Stimulated activated CD8-positive, alpha-beta memory T cell treated with anti-CD3 and anti-CD28 coated beads, Interleukin-15, amount 100 ng/mL, for 24 hours (primary cell): ENCODE results near the gene NUBP1.
"Not testable (repeated sequence)": the region's sequence is repeated elsewhere in the genome, so short reads cannot be mapped to it uniquely, and the experiment has no call there.

Experiments used
- DNase-seq: peaks from one replicate; pipeline ENCODE4 v3.0.0-alpha.2; 2020; ENCODE audit warnings: low read depth

NUBP1 gene

DNA sequence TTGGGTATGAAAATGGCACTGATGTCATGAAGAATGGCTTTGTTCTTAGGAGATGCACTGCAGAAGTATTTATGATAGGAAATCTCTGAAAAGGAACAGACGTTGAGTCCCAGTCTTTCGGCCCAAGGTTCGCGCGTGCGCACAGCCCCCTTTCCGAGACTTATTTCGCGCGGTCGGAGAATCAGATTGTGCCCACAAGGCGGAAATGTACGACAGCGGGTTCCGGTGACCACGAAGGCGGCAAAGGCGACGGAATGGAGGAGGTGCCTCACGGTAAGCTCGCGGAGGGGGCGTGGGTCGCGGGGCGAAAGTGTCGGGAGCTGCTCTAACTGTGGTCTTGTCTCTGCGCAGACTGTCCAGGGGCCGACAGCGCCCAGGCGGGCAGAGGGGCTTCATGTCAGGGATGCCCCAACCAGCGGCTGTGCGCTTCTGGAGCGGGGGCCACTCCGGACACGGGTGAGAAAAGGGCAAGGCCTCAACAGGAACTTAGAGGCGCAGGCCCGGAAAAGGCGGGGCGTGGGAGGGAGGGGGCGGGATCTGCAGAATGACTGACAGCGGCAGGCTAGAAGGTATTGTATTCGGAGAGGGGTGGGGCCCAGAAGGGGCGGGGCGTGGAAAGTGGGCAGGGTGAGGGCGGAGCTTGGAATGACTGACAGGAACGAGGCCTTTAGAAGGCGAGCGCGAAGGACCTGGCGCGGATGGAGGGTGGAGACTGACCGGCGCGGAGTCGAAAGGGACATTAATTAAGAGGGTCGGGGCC lies at the start of gene NUBP1:
NUBP1 (plus strand) TSS at position 233 of the 760 bp plus-strand sequence; CDS start at position 255, 22 bp downstream.
- peak; percentile 98 for DNase-seq

DNA sequence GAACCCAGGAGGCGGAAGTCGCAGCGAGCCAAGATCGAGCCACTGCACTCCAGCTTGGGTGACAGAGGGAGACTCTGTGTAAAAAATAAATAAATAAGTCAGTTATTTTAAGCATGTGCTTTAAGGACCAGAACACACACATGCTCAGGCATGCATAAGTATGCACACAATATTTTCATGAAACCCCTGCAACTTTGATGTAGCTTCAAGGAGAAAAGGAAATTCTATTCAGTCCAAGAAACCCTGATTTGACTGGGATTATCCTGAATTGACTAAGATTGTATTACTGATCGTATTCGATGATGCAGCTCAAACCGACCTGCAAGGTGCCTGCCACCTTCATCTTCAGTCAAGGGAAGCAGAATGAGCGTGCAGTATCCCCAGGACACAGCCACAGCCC lies 49.8 kb upstream of the NUBP1 start:
- DNase-seq = no peak

DNA sequence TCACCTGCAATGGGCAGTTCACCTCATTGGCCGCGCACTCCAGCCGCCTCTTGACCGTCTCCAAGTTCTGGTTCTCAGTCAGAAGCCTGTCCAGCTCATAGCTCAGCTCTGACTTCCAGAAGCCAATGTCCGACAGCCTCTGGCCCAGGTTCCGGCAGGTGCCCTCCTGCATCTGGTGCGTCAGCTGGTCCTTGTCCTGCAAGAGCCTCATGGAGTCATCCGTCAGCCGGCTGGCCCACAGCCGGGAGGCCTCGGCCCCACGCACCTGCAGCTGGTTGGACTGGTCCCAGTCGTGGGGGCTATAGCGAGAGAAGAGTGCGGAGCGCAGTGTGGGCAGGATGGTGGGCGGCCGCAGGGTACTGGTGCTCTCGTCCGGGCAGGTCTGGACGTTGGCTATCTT lies 49.3 kb upstream of the NUBP1 start:
- DNase-seq = no peak

DNA sequence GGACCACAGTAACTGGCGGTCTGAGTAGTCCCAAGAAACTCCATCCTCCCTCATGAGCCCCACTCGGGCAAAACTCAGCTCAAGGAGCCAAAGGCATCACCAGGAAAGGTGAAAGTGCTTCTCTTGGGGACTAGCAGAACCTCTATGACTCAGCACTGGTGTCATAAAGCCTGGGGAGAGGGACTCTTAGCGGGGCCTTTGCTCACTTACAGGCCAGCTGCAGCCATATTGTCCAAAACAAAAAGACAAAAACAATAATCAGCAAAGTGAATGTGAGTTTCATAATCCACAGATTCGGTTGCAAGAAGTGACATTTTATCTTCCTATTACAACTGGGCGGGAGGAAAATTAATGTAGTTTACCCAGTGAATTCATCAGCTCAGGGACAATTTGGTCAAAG lies 48.8 kb upstream of the NUBP1 start, which contains the start of gene TEKT5:
TEKT5 (minus strand) TSS at position 101 of the 400 bp plus-strand sequence; CDS start at position 44, 57 bp downstream.
- DNase-seq = no peak

DNA sequence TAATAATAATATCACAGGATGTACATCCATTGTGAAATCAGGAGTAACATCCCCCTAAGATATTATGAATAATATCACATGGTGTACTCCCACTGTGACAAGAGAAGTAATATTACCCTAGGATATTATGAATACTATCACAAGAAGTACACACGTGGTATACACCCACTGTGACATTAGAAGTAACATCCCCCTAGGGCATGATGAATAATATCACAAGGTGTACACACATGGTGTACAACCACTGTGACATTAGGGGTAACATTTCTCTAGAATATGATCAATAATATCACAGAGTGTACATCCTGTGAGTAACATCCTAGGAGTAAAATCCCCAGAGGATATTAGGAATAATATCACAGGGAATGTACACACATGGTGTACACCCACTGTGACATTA lies 43.9 kb upstream of the NUBP1 start:
- DNase-seq = no peak

DNA sequence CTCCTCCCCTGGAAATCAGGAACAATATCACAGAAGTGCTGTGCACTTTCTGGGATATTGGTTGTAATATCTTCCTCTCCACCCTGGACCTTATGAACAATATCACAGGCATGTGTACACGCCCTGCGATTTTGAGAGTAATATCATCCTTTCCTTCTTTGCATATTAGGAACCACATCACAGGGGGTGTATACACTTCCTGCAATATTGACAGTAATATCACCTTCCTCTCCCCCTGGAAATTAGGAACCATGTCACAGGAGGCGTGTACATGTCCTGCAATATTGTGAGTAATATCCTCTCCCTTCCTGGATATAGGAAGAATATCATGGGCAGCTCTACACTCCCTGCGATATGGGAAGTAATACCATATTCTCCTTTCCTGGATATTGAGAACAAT lies 34.7 kb upstream of the NUBP1 start:
- no peak for DNase-seq

DNA sequence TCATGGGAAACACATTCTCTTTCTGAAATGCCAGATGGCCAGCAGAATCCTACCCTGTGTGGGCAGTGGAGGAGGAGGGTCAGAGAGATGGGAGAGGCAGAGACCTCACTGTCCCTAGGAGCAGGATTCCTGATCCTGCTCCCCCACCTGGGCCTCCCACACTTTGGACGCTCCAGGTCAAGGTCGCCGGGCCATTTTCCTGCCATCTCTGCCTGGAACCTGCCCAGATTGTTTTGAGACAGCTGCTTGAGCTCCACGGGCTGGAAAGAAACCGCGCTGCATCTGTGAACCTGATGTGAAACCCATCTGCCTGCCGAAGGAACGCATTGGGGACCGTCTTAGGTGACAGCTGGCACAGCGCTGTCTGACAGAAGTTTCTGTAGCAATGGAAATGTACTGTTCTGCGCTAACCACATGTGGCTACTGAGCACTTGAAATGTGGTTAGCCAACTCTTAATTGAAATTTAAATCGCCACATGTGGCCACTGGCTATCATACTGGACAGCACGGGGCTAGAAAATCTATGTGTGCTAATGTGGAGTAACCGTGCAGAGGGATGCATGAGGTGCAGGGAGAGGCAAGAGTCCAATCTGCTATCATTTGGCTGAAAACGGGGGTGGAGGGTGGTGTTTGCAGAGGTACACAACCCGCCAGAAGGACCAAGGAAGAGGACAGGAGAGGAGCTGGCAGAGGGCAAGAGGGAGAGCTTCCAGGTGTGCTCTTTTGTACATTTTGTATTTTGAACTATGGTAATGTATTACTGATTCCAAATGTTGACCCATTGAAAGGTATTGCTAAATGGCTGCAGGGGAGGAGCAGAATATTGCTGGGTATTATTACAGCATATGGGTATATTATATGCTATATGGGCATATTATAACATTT lies 15.4 kb upstream of the NUBP1 start:
- DNase-seq = no peak

DNA sequence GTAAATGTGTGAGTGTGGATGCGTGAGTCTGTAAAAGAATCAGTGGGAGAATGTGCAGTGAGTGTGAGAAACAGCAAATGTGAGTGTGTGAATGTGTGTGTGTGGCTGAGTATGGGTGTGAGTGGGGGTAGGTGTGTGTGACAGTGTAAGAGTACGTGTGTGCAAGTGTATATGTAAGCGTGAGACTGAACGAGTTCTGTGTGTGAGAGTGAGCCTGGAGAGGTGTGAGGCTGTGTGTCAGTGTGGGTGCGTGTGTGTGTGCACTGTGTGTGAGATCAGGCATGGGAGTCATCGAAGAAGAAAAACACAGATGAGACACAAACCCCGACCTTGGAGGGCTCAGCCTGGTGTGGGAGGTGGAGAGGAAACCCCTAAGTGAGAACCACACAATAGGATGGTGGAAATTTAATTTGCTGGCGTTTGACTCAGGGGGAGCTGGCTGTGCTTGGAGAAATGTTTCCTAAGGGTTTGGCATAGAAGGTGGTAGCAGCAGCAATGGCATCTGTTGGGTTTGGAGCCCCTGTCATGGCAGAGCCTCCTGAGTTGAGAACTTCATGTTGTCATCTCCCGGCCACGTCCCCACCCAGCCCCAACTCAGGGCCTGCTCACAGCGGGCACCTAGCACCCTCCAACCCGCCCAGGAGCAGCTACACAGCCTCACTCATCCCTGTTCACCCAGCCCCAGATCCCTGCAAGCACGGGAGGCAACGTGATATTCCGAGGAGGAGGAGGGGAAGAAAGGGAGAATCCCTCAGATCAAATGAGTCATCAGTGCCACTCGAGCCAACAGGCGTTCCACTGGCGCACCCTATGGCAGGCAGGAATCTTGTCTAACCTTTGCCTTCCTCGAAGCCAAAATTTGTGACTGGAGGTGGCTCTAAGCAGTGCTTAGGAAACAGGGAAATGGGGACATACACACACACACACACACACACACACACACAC lies 14.3 kb upstream of the NUBP1 start:
- DNase-seq = no peak

DNA sequence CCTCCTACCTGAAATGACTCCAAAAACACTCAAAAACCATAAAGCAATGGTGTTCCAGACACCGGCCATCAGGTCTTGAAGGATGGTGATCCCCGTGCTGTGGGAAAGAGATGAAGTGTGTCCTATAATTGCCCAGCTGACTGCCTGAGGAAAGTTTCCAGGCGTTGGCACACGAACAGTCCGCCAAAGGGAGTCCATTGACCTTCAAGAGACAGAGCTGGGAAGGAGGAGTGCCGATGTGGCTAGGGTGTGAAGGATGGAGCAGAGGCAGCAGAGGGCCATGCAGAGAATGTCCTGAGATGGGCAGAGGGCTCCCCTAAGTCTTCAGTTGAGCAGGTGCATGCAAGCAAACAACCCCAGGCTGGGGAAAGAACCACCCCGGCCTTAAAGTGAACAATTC lies 11.9 kb upstream of the NUBP1 start:
- DNase-seq = no peak

DNA sequence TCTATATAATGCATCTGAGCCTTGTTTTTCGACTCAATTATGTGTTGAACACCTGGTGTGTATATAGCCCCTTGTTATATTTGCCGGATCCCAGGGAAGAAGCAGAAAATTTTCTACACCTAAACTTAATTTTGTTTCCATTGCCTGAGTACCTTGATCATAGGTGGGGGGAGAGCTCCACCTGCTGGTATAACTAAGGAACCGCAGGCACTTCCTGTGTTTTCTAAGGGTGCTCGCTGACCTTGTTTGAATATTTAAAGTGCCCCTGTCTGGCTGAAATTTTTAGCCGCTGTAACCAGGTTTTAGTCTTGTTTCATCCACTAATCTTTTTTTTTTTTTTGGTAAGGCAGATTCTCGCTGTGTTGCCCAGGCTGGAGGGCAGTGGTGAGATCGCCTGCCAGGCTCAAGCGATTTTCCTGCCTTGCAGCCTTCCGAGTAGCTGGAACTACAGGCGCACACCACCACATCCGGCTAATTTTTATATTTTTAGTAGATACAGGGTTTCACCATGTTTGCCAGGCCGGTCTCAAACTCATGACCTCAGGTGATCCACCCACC lies 6.5 kb upstream of the NUBP1 start:
- no peak for DNase-seq

DNA sequence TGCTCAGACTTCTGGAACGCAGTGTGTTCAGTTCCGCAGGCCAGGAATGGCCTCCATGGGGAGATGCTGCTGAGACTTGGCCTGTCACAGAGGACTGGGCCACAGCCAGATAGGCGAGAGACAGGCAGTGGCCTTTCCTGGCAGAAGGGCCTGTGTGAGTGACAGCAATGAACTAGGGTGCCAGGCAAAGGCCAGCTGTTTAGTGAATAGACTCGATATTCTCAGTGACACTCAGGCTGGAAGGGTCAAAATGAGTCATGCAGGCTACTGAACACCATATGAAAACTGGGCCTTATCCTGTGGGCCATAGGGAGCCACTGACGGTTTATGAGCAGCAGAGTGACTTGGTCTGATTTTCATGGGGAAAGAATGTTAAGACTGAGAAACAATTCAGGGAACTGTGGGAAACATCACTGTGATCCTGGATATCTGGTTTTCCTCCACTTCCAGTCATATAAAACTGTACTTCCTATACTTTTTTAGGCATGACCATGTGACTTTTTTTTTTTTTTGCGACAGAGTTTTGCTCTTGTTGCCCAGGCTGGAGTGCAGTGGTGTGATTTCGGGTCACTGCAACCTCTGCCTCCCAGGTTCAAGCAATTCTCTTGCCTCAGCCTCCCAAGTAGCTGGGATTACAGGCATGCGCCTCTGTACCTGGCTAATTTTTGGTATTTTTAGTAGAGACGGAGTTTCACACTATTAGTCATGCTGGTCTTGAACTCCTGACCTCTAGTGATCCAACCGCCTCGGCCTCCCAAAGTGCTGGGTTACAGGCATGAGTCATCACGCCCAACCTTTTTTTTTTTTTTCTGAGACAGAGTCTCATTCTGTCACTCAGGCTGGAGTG lies 5.2 kb upstream of the NUBP1 start:
- DNase-seq = no peak

DNA sequence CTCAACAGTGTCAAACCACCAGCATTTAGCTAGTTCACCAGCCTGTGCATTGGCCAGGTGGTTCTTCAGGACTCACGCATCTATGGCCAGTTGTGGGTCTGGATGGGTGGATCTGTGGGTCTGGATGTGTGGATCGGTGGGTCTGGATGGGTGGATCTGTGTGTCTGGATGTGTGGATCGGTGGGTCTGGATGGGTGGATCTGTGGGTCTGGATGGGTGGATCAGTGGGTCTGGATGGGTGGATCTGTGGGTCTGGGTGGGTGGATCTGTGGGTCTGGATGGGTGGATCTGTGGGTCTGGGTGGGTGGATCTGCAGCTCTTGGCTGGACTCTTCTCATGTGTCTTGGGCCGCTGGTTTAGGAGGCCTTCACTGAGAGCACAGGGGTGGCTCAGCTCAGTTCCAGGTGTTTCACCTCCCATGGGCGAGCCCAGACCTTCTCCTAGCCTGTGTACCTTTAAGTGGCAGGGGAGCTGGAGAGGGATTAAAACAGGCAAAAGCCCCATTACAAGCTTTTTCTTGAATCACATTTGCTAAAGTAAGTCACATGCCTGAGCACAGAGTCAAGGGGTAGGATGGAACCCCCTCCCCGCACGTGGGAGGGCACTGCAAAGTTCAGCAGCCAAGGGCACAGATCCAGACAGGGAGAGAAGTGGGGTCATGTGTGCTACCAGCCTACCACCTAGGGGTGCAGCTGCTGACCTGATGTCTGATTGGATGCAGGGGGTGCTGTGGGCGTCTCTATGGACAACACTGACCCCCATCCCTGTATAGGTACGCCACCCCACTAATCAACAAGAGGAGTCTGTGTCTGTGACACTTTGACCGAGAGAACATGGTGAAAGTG lies 3.4 kb upstream of the NUBP1 start:
- DNase-seq = no peak

DNA sequence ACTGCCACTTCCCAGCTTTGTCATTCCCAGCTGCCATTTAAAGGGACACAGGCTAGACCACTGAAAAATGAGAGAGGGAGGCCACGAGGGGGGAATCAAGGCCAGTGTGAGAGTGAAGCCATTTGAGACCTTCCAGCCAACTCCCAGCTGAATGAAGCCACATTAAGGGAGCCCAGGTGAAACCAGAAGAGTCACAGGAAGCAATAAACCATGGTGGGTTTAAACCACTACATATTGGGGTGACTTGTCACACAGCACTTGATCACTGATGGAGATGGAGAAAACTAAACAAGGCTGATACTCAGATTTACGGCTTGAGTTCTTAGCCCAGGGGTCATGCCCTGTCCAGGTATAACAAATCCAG lies 2.8 kb upstream of the NUBP1 start:
- no peak for DNase-seq

DNA sequence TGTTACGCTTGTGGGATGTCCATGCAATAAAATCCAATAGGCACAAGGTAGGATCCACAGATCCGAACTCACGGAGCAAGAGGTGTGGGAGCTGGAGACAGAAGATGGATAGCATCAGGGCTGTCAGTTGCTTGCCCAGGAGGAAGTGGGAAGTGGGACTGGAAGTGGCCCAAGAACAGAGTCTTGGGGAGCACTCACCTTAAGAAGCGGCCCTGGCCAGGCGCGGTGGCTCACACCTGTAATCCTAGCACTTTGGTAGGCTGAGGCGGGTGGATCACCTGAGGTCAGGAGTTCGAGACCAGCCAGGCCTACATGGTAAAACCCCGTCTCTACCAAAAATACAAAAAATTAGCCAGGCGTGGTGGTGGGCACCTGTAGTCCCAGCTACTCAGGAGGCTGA lies 2.4 kb upstream of the NUBP1 start:
- DNase-seq = not testable (repeated sequence)

DNA sequence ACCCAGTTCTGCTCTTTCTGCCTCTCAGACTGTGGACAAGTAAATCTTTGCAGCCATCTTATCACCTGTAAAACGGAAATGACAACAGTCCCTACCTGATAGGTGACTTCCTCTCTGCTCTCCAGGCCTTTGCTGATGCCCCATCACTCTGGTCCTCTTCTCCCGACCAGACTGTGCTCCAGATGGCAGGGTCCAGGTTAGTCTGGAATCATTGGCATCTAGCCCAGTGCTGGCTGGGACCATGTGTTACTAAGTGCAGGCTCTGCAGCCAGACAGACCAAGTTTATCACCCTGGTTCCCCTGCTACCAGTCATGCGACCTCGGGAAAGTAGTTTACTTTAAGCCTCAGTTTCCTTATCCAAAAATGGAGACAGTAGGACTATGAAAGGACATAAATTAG lies 1.8 kb upstream of the NUBP1 start:
- DNase-seq = no peak

DNA sequence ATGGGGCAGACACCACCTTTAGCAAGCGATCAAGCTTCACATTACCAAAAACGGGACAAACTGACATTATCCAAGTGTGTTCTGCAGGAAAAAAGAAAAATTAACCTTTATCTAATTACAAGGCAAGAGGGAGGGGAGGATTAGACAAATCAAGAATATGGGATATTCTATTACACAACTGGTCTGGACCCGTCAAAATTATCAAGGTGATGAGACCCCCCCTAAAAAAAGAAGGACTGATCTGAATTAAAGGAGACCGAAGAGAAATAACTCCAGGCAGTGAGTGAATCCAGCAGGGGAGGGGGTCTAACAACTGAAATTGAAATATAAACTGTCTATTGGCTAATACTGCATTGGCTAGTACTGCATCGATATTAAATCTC lies 424 bp upstream of the NUBP1 start:
- no peak for DNase-seq

DNA sequence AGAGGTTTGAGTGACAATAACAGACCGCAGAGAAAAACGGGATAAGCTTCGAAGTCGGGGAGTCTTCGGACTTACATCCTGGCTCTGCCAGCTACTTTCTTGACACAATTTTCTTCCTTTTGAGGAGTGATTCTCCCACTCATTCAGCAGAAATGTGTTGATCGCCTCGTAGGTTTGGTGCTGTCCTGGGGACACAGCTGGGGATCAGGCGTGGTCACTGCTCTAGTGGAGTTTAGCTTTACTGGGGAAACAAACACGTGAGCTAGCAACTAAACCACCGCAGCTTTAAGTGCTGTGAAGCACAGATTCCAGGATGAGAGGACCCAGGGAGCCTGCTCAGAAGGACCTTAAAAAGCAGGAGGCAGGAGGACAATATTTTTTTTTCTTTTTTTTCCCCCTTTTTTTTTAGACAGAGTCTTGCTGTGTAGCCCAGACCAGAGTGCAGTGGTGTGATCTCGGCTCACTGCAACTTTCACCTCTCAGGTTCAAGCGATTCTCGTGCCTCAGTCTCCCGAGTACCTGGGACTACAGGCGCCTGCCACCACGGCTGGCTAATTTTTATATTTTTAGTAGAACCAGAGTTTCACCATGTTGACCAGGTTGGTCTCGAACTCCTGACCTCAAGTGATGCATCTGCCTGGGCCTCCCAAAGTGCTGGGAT lies 858 bp downstream of the NUBP1 start:
- no peak for DNase-seq

DNA sequence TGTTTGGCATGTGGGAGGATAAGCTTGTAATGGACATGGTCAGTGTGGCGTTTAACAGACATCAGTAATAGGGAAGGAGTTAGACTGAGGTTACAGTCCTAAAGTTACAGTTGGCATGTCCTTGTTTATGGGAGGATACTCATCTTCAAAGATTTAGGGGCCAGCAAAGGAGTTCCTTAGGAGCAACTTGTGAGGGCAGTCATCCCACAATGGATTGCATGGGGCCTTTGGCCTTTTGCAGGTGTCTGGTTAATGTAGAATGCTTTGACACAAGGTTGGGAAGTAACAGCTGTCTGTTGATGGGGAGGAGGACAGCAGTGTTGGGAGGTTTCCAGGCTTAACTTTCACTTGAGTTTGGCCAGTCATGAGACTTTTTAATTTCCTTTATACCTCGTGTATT lies 2.2 kb downstream of the NUBP1 start:
- no peak for DNase-seq

DNA sequence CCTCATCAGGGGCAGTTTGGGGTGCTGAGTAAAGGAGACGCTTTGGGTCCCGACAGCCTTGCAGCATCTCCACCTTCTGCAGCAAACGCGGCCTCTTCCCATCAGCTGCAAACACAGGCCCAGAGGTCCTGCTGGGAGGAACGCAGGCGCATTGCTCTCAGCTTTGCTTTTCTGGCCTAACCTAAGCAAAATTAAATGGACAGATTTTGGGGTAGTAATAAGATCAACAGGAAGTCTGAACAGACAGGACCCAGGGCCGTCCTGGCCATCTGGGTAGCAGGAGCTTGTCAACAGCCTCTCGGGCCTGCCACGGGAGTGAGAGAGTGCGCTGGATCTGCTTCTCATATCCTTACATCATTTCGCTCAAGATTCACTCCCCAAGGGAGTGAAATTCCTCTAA lies 7.2 kb downstream of the NUBP1 start:
- DNase-seq = no peak
